ENCODE data around the gene JPH4.

GRCh38 chr14:23612354-23612732 lies 33.8 kb upstream of the JPH4 start:
- no peak for TF ChIP-seq CTCF (optimal IDR thresholded peaks at IDR 0.05 in 1 of 3, IDR thresholded peaks at IDR 0.05 in 1 of 3, conservative IDR thresholded peaks at IDR 0.05 in 1 of 3; ENCODE audit: extremely low read depth in 1 of 3, insufficient read depth in 2 of 3, low read length in 3 of 3)
- no peak for TF ChIP-seq EZH2 (IDR thresholded peaks at IDR 0.05; ENCODE audit: low read length)

All from keratinocyte (primary cell).